IgD-negative memory B cell (primary cell): ENCODE data around the gene PALLD. TPM values are rescaled to one million over a fixed set of nuclear protein-coding genes. Genes with fewer than 3 reads are reported as not detected.

Experiments used
- H3K27ac Mint-ChIP-seq, 3 donors: one replicate each; pipeline ENCODE4 v1.8.0; 2020 to 2022; ENCODE audit warnings: mild to moderate bottlenecking in 3 of 3, mixed read lengths in 3 of 3, moderate library complexity in 1 of 3
- H3K27me3 Mint-ChIP-seq: one replicate; pipeline ENCODE4 v1.8.0; 2021; ENCODE audit warnings: mixed read lengths
- H3K36me3 Mint-ChIP-seq: one replicate; pipeline ENCODE4 v1.8.0; 2020; ENCODE audit warnings: mild to moderate bottlenecking, mixed read lengths
- H3K4me1 Mint-ChIP-seq, 3 donors: one replicate each; pipeline ENCODE4 v1.8.0; 2020 to 2022; ENCODE audit warnings: mixed read lengths in 3 of 3, mild to moderate bottlenecking in 1 of 3
- H3K4me3 Mint-ChIP-seq, 4 donors: one replicate each; pipeline ENCODE4 v1.8.0; 2020 to 2022; ENCODE audit warnings: mild to moderate bottlenecking in 4 of 4, mixed read lengths in 4 of 4, moderate library complexity in 3 of 4
- H3K9me3 Mint-ChIP-seq, 3 donors: one replicate each; pipeline ENCODE4 v1.8.0; 2020 to 2021; ENCODE audit warnings: mixed read lengths in 3 of 3, mild to moderate bottlenecking in 1 of 3
- polyA plus RNA-seq: library from polyadenylated mRNA; unstranded; fragments of 300-500 nt; fragmentation: Illumina TruSeq; gene quantifications from one replicate; pipeline ENCODE4 v1.2.3, GENCODE V29; 2021

Gene PALLD
- polyA plus RNA-seq, 1 donor from 2014 or later = 0.31 TPM

GRCh38 chr4:168598191-168598590, 101.3 kb downstream of the PALLD start:
- Mint-ChIP-seq H3K27ac (no peak overlapping the region), H3K36me3 (no peaks in the 10 kb centered on the region), H3K27me3 (no peaks in the 10 kb centered on the region), H3K4me1 (no peaks in the 10 kb centered on the region), H3K9me3 (no peaks in the 10 kb centered on the region), H3K4me3 (no peak overlapping the region)

DNA sequence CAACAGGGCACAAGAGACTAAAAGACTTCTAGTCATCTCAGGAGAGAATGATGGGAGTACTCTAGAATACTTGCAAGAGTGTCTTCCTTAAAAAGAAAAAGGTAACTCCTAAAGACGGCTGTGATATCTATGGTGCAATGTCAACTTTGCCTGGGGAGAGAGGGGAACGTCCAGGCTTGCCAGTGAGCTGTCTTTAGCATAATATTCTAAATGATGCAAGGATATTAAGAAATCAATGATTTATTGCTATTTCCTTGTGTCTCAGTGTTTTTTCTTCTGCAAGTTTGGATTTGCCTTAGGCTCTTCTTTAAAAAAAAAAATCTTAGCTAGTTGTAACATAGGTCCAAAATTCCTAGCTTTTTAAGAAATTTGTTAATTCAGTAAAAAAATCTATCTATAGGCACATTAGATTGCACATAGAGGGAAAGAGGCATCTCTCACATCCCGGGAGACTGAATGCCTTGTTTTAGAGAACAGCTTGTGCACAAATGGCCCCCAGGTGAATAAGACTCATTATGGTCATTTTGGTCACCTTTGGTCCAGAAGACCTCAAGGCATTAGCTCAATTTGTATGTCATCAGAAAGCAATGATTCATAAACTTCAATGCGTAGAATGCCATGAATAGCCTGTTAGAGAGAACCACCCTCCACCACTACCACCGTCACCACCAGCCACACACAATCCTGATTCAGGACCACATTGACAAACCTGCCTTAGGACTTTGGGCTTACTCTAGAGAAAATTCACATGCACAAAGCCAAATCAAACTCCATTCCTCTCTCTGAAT, 104.1 kb downstream of the PALLD start:
- H3K4me1 Mint-ChIP-seq = no peaks in the 10 kb centered on the region
- no peak overlapping the region for H3K4me3 Mint-ChIP-seq
- H3K27me3 Mint-ChIP-seq = no peaks in the 10 kb centered on the region

GRCh38 chr4:168601899-168602298, 105.0 kb downstream of the PALLD start:
- H3K27ac Mint-ChIP-seq = no peak overlapping the region
- H3K4me3 Mint-ChIP-seq = no peak overlapping the region
- H3K27me3 Mint-ChIP-seq = no peaks in the 10 kb centered on the region
- H3K4me1 Mint-ChIP-seq = no peaks in the 10 kb centered on the region
- no peaks in the 10 kb centered on the region for H3K36me3 Mint-ChIP-seq
- H3K9me3 Mint-ChIP-seq = no peaks in the 10 kb centered on the region

More for the DNA sequence above, 104.1 kb downstream of the PALLD start:
- Mint-ChIP-seq H3K36me3 (no peaks in the 10 kb centered on the region), H3K27ac (no peak overlapping the region), H3K9me3 (no peaks in the 10 kb centered on the region)

GRCh38 chr4:168604496-168605373, 107.9 kb downstream of the PALLD start:
- H3K27me3 Mint-ChIP-seq = peaks cover 3% of the 10 kb centered on the region
- H3K36me3 Mint-ChIP-seq = no peaks in the 10 kb centered on the region
- no peaks in the 10 kb centered on the region for H3K4me1 Mint-ChIP-seq
- H3K27ac Mint-ChIP-seq = no peak overlapping the region
- H3K9me3 Mint-ChIP-seq = no peaks in the 10 kb centered on the region
- no peak overlapping the region for H3K4me3 Mint-ChIP-seq

DNA sequence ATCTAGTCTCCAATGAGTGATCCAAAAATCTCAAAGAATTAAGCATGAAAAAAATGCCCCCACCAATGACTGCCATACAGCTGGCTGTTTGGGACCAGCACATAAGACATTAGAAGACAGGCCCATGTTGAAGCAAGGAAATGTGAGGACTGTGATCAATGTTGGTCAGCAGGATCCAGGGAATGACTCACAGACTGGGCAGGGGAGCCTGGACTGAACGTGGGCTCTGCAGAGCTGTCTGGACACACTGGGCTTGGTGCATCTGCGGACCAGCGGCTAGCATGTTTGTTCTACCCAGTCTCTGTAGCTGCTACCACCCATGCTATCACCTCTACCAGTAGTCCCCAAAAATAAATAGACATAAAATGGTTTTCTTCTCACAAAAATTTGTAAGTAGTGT, 108.6 kb downstream of the PALLD start:
- Mint-ChIP-seq H3K27me3 (peaks cover 3% of the 10 kb centered on the region), H3K4me1 (no peaks in the 10 kb centered on the region), H3K27ac (no peak overlapping the region), H3K9me3 (no peaks in the 10 kb centered on the region), H3K36me3 (no peaks in the 10 kb centered on the region), H3K4me3 (no peak overlapping the region)

DNA sequence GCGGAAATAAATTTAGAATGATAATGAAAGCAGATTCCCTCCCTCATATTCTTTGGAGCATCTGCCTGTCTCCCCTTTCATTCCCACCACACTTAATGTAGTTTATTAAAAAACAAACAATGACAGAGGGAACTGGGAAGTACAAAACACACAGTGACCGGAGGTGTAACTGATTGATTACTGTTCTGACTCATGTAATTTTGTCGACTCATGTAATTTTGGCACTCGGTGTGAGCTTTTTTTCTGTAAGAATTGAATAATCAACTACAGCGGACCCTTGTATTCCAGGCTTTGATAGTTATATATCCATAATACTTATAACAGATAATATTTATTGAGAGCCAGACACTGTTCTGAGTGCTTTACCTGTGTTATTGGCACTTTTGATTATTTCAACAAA, 110.4 kb downstream of the PALLD start:
- Mint-ChIP-seq H3K4me1 (no peaks in the 10 kb centered on the region), H3K27ac (no peak overlapping the region), H3K4me3 (no peak overlapping the region), H3K27me3 (peaks cover 3% of the 10 kb centered on the region), H3K9me3 (no peaks in the 10 kb centered on the region), H3K36me3 (no peaks in the 10 kb centered on the region)

DNA sequence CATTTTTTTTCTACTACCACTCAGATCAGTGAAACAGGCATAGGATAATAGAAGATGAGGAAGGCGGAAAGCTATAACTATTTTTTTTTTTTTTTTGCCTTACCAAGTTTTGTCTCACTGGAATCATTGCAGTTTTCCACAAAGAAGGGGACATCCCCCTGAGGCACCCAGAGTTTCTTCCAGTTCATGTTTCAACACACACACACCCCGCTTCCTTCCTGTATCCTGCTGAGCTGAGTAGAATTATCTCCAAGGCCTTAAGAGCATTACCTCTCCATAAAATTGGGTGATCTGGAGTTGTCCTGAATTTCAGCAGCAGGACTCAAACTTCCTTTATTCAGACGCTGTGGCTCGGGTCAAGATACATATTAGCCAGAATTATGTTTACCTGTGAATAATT, 111.9 kb downstream of the PALLD start:
- no peaks in the 10 kb centered on the region for H3K9me3 Mint-ChIP-seq
- H3K27me3 Mint-ChIP-seq = peaks cover 3% of the 10 kb centered on the region
- no peaks in the 10 kb centered on the region for H3K4me1 Mint-ChIP-seq
- H3K36me3 Mint-ChIP-seq = no peaks in the 10 kb centered on the region
- H3K27ac Mint-ChIP-seq = no peak overlapping the region
- H3K4me3 Mint-ChIP-seq = no peak overlapping the region

GRCh38 chr4:168609369-168609768, 112.5 kb downstream of the PALLD start:
- Mint-ChIP-seq H3K9me3 (no peaks in the 10 kb centered on the region), H3K36me3 (no peaks in the 10 kb centered on the region), H3K27me3 (peaks cover 3% of the 10 kb centered on the region), H3K4me1 (no peaks in the 10 kb centered on the region), H3K4me3 (no peak overlapping the region), H3K27ac (no peak overlapping the region)

GRCh38 chr4:168610911-168611530, 114.2 kb downstream of the PALLD start:
- Mint-ChIP-seq H3K4me1 (no peaks in the 10 kb centered on the region), H3K4me3 (no peak overlapping the region), H3K27me3 (peaks cover 3% of the 10 kb centered on the region), H3K27ac (no peak overlapping the region), H3K9me3 (no peaks in the 10 kb centered on the region), H3K36me3 (no peaks in the 10 kb centered on the region)

DNA sequence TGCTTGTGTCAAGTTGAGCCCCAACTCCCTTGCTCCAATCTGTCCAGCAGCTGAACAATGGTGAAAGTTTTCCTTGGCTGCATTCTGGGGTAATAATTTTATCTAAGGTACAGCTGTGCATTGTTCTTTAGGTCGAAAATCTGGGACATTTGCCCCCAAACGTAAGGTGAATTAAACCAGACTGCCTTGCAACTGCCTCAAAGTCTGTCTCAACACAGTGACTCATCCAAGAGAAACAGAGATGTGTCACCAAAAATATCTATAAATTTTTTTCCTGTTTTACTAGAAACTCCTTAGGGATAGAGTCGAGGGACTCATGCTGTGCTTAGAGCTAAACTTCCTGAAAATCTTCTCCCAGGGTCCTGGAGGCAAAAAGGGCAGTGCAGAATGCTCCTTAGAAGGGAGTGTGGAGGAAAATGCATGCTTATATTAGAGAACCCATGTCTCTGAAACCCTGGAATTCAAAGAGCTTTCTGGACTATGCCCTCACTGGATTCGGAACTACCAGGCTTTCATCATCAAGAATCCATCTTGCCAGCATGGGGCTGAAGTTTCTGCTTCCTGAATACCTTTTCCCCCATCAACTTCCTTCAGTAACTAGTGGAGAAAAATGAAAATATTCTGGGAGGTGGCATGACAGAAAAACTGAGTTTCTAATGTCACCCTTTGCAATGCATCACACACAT, 115.7 kb downstream of the PALLD start:
- no peaks in the 10 kb centered on the region for H3K4me1 Mint-ChIP-seq
- H3K27me3 Mint-ChIP-seq = peaks cover 3% of the 10 kb centered on the region
- H3K27ac Mint-ChIP-seq = no peak overlapping the region
- no peaks in the 10 kb centered on the region for H3K36me3 Mint-ChIP-seq
- H3K9me3 Mint-ChIP-seq = no peaks in the 10 kb centered on the region
- no peak overlapping the region for H3K4me3 Mint-ChIP-seq

DNA sequence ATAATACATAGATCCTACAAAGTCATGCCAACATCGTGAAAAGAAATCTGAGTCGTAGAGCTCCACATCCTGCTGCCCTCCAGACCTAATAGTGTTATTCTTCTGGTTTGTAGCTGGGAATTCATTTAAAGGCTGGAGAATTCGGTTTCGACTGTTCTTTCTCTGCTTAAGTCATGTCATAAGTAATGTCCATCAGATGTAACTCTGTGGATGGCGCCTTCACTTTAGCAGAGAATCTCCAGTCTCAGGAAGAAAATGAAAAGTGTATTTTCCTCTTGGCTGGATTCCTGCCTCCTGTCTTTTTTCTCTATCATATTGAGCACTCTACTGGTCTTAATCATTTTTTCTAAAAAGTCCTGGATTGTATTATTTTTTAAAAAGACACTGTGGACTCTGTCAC, 117.0 kb downstream of the PALLD start:
- no peak overlapping the region for H3K4me3 Mint-ChIP-seq
- H3K4me1 Mint-ChIP-seq = no peaks in the 10 kb centered on the region
- no peaks in the 10 kb centered on the region for H3K36me3 Mint-ChIP-seq
- peaks cover under 1% of the 10 kb centered on the region for H3K27me3 Mint-ChIP-seq
- H3K27ac Mint-ChIP-seq = no peak overlapping the region
- H3K9me3 Mint-ChIP-seq = no peaks in the 10 kb centered on the region

- H3K36me3 Mint-ChIP-seq = no peaks in the 10 kb centered on the region
- H3K4me1 Mint-ChIP-seq = no peaks in the 10 kb centered on the region
- no peaks in the 10 kb centered on the region for H3K9me3 Mint-ChIP-seq
- H3K27me3 Mint-ChIP-seq = peaks cover 6% of the 10 kb centered on the region
- no peak overlapping the region for H3K4me3 Mint-ChIP-seq
- H3K27ac Mint-ChIP-seq = no peak overlapping the region
Observed at GRCh38 chr4:168614281-168615057, 117.6 kb downstream of the PALLD start.

DNA sequence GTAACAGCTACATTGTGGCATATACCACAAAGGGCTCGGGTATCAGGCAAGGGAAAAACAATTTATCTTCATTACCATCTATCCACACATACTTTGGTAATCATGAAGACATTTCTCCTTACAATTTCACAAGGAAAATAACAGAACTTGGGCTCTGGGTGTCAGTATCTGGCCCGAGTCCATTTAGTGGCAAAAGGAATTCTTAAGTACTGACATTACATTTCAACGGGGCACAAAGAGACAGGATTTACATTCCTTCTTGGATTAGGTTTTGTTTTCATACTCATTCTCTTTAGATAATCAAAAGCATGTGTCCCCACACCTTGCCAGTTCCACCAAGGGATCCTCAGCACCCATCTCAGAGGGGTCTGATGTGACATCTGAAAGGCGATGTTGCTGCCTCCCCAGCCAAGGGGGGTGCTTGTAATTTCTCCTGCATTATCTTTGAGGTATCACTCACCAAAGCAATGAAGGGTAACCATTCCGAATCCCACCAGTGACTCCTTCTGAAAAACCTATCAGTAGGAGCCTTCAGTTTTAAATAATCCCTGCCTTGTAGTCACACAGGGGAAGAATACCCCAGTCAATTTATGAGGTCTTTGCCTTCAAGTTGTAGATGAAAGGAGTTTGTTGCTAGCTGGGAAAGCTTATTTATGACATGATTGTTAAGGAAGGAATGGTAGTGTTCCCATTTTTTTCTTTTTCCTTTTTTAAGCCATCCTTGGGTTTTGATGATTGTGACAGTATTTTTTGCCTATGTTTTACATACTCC, 118.6 kb downstream of the PALLD start:
- Mint-ChIP-seq H3K27ac (no peak overlapping the region), H3K36me3 (no peaks in the 10 kb centered on the region), H3K9me3 (no peaks in the 10 kb centered on the region), H3K27me3 (peaks cover 6% of the 10 kb centered on the region), H3K4me3 (no peak overlapping the region), H3K4me1 (no peaks in the 10 kb centered on the region)
